HPDE6-E6E7 (cell line): ENCODE results near the gene SLC15A4.
"Not testable (repeated sequence)": the region's sequence is repeated elsewhere in the genome, so short reads cannot be mapped to it uniquely, and the experiment has no call there.

Source experiments
- DNase-seq: peaks from one replicate; pipeline ENCODE4 v3.0.0; 2011; ENCODE audit warnings: missing footprints; ENCODE audit errors: extremely low spot score

The SLC15A4 gene

DNA sequence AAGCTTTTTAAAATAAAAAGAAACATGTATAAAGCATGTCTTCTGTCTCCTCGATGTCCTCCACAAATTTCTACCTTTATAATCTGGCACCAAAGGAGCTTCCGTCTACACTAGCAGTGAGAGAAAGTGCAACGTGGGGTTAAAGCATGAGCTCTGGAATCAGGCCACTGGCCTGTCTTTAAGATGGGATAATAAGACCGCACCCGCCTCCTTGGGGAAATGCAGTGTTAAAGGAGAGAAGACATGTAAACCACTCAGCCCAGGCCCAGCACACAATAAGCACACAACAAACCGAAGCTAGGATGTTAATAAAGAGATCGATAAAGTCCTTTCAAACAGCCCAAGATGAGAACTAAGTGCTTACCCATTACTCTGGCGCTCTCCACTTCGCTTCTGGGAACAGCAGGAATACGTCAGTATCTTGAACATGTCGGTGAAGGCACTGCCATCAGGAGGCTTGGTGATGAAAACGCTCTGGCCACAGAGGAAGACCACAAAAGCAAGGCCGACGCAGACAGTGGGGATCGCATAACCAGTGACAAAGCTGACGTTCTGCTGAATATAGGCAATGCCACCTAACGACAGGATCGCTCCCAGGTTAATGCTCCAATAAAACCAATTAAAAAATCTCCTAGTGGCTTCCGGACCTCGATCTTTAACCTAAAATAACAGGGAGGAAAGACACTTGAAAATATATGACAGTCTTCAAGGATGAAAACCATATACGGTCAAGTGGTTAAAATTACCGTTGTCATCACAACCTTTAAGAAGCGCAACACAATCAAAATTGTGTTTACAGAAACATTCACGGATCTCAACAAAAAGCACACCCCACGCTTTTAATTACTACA, 9.1 kb downstream of the SLC15A4 start:
- no peak for DNase-seq

DNA sequence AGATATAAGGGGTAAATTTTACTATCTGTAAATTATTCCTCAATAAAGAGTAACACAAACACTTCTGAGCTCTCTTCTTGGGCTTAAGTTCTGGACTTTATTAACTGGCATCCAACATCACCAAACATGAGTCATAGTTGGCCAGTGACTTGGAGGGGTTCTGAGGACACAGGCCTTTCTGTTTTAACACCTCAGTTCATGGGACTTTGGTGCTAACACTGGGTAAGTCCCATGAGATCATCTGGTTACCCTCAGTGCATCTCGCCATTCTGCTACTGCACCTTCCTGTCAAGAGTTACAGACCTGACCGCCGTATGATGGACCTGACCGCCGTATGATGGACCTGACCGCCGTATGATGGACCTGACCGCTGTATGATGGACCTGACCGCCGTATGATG, 9.9 kb downstream of the SLC15A4 start:
- no peak for DNase-seq

DNA sequence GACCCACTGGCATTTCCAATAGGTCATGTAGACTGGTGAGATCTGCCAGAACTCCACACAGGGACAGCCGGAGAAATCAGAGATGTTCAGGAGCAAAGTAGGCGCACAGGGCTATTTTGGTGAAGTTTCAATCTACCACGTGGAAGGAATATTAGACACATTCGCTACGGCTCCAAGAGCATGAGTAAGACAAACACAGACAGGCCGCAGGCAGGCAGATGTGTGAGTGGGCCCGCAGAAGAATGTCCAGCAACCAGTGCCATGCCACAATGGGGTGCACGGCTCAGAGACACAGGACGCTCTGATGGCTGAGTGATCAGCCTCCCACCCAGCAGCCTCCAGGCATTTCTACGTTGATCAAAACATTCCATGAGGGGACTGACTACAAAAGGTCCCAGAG, 10.4 kb downstream of the SLC15A4 start:
- DNase-seq = no peak

- DNase-seq = no peak
Observed at GRCh38 chr12:128811806-128812205, 12.0 kb downstream of the SLC15A4 start.

- DNase-seq = no peak
Observed at GRCh38 chr12:128810182-128811127, 13.3 kb downstream of the SLC15A4 start.

- DNase-seq = no peak
Observed at GRCh38 chr12:128808651-128809050, 15.1 kb downstream of the SLC15A4 start.

DNA sequence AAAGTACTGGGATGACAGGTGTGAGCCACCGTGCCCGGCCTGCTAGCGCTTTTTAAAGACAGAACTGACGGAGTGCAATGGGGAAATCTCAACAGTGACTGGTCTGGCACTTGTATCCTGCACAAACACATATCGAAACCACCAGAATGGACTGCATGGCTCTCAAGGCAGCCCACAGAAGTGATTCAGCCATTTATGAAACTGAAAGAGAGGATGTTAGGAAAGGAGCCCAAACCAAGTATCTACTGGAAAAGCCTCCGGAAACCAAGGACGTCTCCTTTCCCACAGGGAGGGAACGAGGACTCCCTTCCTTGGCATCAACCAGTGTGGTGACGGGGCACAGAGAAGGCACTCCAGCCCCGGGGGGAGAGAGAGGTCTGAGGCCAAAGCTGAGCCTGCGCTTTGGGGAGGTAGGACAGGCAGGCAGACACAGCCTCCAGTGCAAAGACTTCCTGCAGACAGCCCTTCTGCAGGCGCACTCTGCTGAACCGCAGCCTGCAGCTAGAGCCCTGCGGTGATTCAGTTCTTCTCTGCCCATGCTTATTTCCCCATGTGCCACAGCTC, 16.5 kb downstream of the SLC15A4 start:
- no peak for DNase-seq

DNA sequence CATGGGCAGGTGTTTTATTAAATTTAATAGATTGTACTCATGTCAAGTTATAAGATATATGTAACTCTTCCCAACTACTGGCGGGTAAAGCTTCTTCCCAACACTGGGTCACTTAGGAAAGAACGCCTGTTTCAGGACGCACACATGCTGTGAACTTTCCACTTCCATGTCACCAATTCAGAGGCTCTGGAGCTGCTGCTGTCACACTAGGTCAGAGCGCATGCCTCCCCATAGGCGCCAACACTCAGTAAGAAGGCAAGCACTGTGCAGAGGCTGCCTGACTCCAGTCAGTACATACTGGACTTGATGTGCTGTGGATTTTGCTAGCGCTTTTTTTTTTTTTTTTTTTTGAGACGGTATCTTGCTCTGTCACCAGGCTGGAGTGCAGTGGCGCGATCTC, 17.2 kb downstream of the SLC15A4 start:
- DNase-seq = no peak

- DNase-seq = not testable (repeated sequence)
Observed at GRCh38 chr12:128805406-128805805, 18.4 kb downstream of the SLC15A4 start.

GRCh38 chr12:128804762-128805161, 19.0 kb downstream of the SLC15A4 start:
- no peak for DNase-seq

GRCh38 chr12:128803788-128804187, 20.0 kb downstream of the SLC15A4 start:
- DNase-seq = no peak

GRCh38 chr12:128802756-128803155, 21.0 kb downstream of the SLC15A4 start:
- DNase-seq = no peak

DNA sequence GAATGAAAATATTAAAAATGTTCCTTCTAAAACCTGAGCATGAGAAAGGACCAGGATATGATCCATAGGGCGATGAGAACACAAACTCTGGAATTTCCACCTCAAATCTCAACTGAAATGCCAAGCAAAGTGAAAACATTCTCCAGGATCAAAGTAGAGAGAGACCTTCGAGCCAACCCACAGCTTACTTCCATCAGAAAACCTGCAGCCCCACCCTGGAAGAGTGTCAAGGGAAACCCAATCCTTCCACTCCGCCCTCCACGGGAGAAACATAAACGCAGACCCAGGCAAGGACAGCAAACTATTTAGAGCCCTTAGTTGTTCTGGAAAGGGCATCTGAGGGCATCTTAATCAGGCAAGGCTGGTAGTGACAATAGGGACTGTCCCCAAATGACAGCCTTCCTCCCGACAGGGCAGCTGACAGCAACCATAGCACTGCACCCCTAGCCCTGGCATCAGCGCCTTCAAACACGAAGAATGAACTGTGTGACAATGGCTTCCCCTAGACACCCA, 21.8 kb downstream of the SLC15A4 start:
- no peak for DNase-seq

GRCh38 chr12:128800606-128801005, 23.2 kb downstream of the SLC15A4 start:
- no peak for DNase-seq

DNA sequence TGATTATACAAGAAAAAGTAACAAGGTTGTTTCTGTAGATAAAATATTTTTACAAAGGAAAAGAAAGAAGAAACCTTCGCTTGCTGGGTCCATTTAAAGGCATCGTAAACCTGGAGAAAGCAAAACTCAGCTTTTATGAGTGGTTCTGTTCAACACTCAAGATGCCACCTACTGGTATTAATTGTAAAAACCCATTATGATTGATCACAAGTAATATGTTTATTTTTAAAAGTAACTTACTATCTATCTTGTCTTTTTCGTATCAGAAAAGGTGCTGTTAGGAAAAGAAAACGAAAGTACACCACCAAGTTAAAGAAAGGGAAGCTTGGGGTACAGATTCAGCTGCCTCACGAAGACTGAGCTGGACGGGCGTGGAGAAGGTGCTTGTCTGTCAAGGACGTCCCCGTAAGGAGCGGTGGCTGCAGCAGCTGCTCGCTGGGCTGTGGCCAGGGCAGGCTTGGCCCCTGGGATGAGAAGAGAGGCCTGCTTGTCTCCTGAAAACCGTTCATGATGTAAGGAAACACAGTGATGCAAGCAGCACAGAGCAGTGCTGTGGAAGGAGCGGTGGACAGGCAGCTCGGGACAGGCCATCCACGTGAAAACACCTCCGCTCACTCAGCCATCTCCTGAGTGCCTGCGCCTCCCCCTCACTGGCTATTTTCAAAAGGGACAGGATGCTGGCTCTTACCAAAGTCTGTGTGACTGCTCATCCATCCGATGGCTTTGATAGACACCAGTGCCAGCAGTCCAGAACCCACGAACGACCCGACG, 25.0 kb downstream of the SLC15A4 start:
- DNase-seq = no peak

GRCh38 chr12:128797119-128798118, 26.3 kb downstream of the SLC15A4 start:
- DNase-seq = no peak

- DNase-seq = no peak
Observed at GRCh38 chr12:128796439-128797118, 27.2 kb downstream of the SLC15A4 start.

DNA sequence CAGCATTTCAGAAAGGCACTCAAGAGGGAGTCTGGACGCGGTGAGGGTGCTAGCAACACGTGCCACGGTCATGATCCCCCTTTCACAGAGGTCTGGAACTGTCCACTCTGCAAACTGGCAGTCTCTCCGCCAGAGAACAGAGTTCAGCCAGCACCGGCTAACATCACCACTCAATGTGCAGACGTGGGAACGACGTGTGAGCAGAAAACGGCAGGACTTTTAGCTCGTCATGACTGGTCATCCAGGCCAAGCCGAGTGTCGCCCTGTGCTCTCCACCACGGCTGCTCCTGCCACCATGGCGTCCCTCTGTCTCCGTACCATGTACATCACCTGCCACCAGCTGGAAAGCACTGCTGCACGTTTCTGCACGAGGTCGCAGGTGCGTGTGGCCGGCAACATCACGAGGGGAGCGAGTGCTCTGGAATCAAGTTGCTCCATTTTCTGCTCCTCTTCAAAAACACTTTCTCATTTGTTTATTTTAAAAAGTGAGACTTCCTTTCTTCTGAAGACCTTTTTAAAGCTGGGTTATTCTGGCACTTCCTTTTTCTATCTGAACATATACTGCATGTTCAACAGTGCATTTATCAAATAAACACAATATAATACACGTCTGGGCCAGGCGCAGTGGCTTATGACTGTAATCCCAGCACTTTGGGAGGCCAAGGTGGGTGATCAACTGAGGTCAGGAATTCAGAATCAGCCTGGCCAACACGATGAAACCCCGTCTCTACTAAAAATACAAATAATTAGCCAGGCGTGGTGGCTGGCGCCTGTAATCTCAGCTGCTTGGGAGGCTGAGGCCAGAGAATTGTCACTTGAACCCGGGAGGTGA, 28.0 kb downstream of the SLC15A4 start:
- DNase-seq = no peak
